ENCODE data around the gene SHISA9.

Gene SHISA9

GRCh38 chr16:13083681-13084080 lies 182.3 kb downstream of the SHISA9 start:
- no peak for DNase-seq

DNA sequence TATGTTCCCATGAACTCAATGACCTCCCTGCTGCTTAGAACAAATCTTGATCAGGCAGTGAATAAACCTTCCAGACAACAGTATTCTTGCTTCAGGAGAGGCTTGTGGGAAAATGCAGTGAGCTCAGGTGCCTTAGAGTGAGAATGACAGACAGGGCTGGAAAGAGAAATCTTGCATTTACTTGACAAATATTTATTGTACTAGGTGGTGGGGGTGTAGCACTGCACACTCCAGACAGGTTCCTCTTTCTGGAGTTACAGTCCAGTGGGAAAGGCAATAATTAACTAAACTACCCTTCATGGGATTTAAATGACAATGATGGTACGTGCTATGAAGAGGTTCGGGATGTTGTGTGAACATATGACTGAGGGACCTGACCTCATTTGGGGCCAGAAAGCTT lies 182.9 kb downstream of the SHISA9 start:
- no peak for DNase-seq

- DNase-seq = no peak
These were observed 192.3 kb downstream of the SHISA9 start for GRCh38 chr16:13093661-13094060.

GRCh38 chr16:13095061-13095460 lies 193.7 kb downstream of the SHISA9 start:
- DNase-seq = no peak

- DNase-seq = no peak
These were observed 197.1 kb downstream of the SHISA9 start for GRCh38 chr16:13098536-13098935.

- DNase-seq = no peak
These were observed 198.4 kb downstream of the SHISA9 start for GRCh38 chr16:13099822-13100221.

DNA sequence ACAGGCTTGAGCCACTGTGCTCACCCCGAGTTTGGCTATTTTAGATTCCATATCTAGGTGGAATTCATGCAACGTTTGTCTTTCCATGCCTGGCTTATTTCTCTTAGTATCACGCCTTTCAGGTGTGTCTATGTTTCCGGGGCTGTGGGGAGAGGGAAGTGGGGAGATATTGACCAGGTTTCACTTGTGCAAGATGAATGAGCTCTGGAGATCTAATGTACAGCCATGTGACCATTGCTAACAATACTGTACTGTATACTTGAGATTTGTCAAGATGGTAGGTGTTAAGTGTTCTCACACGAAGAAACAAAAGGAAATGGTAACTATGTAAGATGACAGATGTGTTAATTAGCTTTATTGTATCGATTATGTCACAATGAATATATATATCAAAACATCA lies 199.6 kb downstream of the SHISA9 start:
- DNase-seq = no peak

- no peak for DNase-seq
These were observed 200.4 kb downstream of the SHISA9 start for GRCh38 chr16:13101828-13102227.

DNA sequence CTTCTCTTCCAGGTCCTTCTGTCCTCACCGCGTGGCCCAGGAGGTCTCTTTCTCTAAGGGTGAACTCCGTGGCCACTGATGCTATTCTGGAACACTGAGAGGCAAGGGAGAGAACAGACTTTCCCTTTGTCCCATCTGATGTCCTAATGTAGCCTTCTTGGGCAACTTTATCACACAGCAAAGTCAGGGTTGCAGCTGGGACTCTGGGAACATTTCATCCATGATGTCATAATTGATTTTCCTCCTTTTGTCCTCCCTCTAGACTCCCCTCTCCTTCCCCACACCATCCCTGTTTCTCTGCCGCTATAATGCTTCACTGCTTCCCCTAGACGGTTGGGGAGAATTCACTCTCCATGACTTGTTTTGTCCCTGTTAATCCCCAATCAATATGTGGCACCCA lies 201.0 kb downstream of the SHISA9 start:
- DNase-seq = no peak

DNA sequence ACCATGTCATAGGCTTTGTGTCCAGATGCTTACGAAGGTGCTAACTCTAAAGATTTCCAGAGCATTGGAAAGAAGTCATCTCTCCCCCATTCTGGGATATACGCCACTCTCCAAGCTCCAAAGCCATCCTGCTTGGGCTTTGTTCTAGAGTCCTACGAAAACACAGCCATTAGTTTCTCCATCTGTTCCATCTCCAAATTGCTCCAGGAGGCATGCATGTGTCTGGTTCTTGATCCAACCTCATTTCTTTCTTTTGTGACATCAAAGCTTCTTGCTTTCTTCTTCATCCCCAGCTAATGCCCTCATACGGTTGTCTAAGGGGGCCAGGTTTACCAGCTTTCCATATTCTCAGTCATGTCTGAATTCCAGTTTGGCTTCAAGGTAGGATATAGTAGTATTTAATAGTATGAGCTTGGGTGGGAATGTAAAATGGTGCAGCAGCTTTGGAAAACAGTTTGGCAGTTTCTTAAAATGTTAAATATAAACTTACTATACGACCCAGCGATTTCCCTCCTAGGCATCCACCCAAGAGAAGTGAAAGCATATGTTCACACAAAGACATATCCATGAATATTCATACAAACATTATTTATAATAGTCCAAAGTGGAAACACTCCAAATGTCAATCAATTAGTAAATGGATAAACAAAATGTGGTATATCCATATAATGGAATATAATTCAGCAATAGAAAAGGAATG lies 202.6 kb downstream of the SHISA9 start:
- no peak for DNase-seq

DNA sequence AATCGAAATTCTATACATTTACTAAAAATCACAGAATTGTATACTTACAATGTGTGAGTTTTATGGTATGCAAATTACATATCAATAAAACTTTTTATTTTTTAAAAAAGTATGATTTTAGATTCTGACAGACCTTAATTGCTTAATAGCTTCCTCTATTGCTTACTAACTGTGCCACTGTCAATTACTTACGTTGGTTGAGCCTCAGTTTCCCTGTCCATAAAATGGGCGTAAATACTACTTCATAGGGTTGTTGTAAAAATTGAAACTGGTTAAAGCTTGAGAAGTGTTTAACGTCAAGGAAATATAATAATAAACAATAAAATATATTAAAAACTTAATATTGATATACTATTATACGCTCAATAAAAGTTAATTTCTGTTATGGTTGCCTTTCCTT lies 203.4 kb downstream of the SHISA9 start:
- DNase-seq = no peak

DNA sequence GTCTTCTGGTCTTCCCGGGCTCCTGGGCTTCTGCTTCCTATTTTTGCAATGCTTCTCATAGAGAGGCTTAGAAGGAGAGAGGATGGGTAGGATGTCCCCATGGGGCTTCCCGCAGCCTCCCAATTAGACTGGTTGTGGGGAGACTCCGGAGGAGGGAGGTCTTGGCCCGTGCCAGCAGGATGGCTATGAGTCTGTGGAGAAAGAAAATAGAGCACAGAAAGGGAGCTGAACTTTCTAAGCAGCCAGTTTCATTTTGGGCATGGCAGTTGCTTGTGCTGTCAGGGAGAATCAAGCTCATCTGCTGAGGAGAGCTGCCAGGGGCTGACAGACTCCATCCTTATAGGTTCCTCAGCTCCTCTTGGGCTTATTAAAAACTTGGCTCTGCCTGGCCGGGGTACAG lies 204.0 kb downstream of the SHISA9 start:
- DNase-seq = no peak

DNA sequence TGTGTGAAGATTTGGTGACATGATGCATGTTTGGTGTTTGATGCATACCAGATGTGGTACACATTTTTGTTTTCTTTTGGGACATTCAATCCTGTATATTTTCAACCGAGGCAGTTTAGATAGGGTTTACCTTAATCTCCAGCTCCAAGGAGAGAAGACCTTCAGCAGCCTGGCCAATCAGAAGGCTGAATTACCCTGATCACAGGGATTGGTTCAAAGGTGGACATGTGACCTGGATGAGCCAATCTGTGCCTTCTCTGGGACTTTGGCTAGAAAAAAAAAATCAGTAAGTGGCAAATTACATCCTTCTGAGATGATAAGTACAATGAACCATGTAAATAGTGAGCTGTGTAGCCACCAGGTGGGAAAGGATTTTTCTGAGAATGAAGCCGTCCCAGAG lies 205.1 kb downstream of the SHISA9 start:
- no peak for DNase-seq

DNA sequence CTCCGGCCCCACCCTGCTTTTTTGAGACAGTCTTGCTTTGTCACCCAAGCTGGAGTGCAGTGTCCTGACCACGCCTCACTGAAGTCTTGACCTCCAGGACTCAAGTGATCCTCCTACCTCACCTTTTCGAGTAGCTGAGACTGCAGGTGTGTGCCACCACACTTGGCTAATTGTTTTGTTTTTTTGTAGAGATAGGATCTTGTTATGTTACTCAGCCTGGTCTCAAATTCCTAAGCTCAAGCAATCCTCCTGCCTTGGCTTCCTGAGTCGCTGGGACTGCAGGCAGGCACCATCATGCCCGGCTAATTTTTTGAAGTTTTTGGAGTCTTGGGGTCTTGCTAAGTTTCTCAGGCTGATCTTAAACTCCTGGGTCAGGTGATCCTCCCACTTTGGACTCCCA lies 206.7 kb downstream of the SHISA9 start:
- no peak for DNase-seq

- DNase-seq = no peak
These were observed 207.8 kb downstream of the SHISA9 start for GRCh38 chr16:13109171-13109570.

DNA sequence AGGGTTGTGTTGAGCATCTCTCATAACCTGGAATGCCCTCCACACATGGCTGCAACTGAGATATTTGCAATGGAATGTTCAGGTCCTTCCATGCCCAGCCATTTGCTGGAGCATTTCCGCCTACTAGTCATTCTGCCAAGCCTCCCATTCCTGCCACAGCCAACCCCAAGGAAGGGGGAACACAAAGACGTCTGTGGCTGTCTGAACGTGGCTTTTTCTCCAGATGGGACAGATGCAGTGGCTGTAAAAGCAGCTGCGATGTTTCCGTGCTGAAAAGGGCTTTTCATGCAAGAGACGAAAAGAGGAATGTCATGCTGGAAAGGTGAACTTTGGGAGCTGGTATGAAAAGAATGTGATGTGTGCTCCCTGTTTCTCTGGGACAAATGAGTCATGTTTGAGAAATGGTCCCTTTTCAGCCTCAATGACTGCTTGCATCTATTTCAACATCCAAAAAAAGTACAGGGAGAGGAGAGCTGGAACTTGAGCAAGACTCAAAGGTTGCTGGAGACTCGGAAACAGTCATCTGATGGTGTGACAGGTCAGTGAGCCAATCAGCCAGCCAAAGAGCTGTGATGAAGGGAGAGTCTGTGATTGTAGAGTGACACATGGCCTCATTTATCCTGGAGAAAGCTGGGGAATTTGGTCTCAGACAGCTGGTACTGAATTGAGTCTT lies 208.9 kb downstream of the SHISA9 start:
- DNase-seq = no peak

DNA sequence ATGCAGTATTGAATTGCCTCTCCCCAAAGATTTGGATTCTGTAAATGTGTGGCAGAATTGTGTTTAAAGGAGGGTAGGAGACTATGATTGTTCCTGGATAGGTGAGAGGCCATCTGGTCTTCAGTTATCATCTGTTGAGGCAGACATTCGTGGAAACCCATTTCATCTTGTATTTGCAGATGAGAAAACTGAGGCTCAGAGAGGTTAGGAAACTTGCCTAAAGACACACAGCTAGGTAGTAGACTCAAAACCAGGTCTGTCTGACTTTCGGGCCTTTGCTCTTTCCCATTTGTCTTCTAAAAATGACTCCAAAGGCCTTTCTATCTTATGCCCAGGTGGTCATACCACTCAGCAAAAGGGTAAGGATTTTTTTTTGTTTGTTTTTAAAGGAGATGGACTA lies 210.3 kb downstream of the SHISA9 start:
- DNase-seq = no peak

DNA sequence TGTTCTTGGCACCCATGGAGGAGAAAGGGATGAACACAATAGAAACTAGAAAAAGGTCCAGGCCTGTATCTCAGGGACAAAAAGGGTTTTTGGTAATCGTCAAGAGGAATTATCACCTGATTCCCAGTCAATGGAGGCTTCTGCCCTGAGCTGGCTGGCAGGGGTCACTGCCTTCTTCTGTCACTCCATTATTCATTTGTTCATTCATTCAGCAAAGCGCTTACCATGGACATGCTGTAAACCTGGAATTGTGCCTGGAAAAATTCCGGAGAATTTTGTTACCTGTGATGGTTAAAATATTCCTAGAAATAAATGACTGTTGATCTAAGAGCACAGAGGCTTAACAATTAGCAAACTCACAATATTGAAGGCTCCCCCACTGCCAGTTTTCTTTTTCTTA lies 212.3 kb downstream of the SHISA9 start:
- DNase-seq = no peak

- no peak for DNase-seq
These were observed 216.7 kb downstream of the SHISA9 start for GRCh38 chr16:13118091-13118490.

DNA sequence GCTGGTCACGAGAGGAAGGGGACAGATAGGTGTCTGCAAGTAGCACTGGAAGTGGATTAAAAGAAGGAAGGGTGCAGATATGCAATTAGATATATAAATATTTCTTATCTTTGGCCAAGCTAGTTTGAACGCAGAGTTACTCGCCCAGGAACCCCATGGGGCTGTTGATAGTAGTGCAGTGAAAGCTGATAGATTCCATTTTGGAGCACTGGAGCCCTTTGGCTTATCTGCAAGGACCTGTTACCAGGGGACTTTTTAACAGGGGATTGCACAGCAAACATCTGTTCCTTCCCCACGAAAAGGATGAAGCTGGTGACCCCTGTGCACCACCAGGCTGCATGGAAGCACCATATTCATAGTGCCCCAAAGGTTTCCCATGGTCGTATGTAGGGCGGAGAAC lies 218.7 kb downstream of the SHISA9 start:
- DNase-seq = no peak

DNA sequence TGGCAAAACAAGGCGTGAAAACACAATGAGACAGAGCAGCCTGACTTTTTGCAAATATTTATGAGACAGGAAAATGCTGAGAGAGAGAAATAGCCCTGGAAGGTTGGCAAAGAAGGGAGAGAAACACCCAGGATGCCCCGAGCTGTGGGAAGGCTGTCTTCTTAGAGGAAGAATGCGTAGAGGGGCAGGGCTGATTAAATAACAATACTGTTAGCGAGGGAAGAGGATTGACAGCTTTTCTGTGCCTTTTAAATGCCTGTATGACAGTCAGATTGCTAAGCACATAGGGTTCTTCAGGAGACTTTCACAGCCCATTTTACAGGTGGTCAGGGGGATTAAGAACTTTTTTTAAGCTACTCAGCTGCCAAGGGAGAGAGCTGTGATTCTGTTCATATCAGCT lies 219.2 kb downstream of the SHISA9 start:
- no peak for DNase-seq

DNA sequence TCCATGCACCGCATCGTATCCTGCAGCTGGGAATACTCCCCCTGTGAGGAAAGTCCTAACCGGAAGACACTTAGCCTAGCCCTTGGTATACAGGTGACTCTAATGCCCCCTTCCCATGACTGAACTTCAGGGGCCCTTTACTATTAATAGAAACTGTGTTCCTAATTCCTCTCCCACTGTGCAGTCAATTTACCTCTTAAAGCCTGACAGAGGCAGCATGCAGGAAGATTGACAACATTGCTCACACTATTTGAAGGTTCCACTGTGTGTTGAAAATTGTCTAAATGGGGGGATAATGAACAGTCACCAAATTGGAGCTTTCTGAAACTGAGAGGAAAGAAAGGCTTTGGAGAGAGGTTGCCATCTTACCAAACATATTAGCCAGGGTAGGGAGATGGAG lies 222.6 kb downstream of the SHISA9 start:
- no peak for DNase-seq

GRCh38 chr16:13127144-13127543 lies 225.7 kb downstream of the SHISA9 start:
- DNase-seq = no peak

- no peak for DNase-seq
These were observed 229.2 kb downstream of the SHISA9 start for GRCh38 chr16:13130586-13130985.

GRCh38 chr16:13134836-13135235 lies 233.4 kb downstream of the SHISA9 start:
- DNase-seq = no peak
